Prostate gland (tissue), 2 donors: ENCODE data around the gene RNF220.

ENCODE experiments used
- POLR2A ChIP-seq: fragments of 450-650 bp; IDR thresholded peaks from one replicate; pipeline ENCODE4 v1.6.1; 2016; ENCODE audit warnings: antibody characterized with exemption, mild to moderate bottlenecking
- TF ChIP-seq, protein P1 (sequence below), 4 experiments: fragments of 200-600 bp in 2 of 4; fragments of 450-650 bp in 2 of 4; sonication (generic) in 2 of 4; IDR thresholded peaks; 1 replicate in 3 of 4; 2 replicates in 1 of 4; pipeline ENCODE4 v1.5.1; 2016 to 2019; ENCODE audit warnings: antibody characterized with exemption in 4 of 4, mild to moderate bottlenecking in 2 of 4, moderate library complexity in 2 of 4

DNA sequence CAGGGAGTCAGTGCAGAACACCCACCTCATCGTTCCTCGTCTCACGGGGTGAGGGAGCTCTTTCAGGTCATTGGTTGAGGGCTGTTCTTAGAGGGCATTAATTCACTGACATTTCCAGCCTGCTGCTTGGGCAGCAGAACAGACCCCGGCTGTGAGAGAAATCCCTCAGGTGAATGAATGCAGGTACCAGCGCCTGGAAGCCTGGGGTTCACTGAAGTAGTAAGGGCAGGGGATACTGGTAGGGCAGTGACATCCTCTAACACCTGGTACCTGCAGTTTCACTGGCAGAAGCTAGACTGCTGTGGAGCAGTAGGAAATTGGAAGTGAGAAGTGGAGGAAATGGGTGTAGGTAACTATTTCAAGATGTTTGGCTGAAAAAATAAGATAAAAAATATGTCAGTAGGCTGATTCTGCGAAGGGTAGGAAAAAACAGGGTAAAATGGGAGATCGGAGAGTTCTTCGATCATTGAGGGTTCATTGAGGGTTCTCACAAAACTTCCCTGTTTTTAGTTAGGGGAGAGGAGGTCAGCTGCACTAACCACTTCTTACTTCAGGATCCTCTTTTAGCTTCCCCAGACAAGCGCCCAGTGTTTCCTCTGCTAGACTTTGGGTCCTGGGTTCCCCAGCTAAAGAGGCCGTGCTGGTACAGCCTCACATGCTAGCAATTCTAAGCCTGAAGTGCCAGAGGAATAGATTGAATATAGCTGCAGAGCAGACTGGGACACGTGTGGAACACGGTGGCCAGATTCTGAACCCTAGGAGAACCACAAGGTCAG, 55.2 kb downstream of the RNF220 start:
- no peak for TF ChIP-seq POLR2A
- TF ChIP-seq, protein P1, sequence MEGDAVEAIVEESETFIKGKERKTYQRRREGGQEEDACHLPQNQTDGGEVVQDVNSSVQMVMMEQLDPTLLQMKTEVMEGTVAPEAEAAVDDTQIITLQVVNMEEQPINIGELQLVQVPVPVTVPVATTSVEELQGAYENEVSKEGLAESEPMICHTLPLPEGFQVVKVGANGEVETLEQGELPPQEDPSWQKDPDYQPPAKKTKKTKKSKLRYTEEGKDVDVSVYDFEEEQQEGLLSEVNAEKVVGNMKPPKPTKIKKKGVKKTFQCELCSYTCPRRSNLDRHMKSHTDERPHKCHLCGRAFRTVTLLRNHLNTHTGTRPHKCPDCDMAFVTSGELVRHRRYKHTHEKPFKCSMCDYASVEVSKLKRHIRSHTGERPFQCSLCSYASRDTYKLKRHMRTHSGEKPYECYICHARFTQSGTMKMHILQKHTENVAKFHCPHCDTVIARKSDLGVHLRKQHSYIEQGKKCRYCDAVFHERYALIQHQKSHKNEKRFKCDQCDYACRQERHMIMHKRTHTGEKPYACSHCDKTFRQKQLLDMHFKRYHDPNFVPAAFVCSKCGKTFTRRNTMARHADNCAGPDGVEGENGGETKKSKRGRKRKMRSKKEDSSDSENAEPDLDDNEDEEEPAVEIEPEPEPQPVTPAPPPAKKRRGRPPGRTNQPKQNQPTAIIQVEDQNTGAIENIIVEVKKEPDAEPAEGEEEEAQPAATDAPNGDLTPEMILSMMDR (IDR thresholded peaks at IDR 0.05), result no peak
